SK-N-MC (cell line): ENCODE measurements around the gene GRPEL1.

Source experiments
- EZH2 ChIP-seq: fragments of 200-600 bp; sonication (generic); IDR thresholded peaks from one replicate; pipeline ENCODE4 v1.6.1; 2017; ENCODE audit warnings: antibody characterized with exemption
- POLR2AphosphoS5 ChIP-seq: IDR thresholded peaks from 2 replicates; pipeline ENCODE4 v1.6.1; 2012; ENCODE audit warnings: mild to moderate bottlenecking, low read depth, low read length, borderline replicate concordance

- TF ChIP-seq EZH2 = no peak
- no peak for TF ChIP-seq POLR2AphosphoS5
Measured at GRCh38 chr4:7076696-7077082, 8.8 kb upstream of the GRPEL1 start.
